Ureter (tissue), 1 donor: Measurements from ENCODE around the gene KCNAB1. TPM values are rescaled to one million over a fixed set of nuclear protein-coding genes. Genes with fewer than 3 reads are reported as not detected.
"Not testable (repeated sequence)": the region's sequence is repeated elsewhere in the genome, so short reads cannot be mapped to it uniquely, and the experiment has no call there.

Experiments used
- DNase-seq: peaks from one replicate; pipeline ENCODE4 v3.0.0-alpha.2; 2020; ENCODE audit warnings: low spot score
- total RNA-seq: library from RNA; stranded (reverse); gene quantifications from one replicate; pipeline ENCODE4 v1.2.4, GENCODE V29; 2023
- donor health status: DM: yes; HTN: yes; CAD: no.

The KCNAB1 gene
- total RNA-seq, 1 donor from 2014 or later, result 9.1 TPM

DNA sequence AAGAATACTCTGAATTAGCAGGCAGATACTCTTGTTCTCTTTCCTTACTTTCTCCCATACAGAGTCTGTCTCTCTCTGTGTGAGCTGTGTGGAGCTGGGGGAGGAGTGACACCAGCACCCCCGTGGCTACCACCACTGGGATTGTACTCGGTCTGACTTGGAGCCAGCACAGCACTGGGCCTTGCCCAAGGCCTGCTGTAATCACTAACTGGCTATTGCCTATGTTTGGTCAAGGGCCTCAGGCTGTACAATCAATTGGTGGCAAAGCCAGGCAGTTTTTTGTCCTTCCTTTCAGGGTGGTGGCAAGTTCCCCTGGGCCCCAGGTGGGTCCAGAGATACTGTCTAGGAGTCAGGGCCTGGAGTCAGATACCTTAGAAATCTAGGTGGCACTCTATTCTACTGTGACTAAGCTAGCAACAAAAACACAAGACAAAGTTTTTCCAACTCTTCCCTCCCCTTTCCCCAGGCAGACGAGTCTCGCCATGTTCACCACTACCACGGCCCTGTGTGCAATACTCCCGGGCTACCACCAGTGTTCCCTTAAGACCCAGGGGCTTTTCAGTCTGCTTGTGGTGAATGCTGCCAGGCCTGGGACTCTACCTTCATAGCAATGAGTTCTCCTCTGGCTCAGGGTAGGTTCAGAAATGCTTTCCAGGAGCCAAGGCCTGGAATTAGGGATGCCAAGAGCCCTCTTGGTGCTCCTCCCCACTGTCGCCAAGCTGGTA lies 151.8 kb downstream of the KCNAB1 start:
- no peak for DNase-seq

DNA sequence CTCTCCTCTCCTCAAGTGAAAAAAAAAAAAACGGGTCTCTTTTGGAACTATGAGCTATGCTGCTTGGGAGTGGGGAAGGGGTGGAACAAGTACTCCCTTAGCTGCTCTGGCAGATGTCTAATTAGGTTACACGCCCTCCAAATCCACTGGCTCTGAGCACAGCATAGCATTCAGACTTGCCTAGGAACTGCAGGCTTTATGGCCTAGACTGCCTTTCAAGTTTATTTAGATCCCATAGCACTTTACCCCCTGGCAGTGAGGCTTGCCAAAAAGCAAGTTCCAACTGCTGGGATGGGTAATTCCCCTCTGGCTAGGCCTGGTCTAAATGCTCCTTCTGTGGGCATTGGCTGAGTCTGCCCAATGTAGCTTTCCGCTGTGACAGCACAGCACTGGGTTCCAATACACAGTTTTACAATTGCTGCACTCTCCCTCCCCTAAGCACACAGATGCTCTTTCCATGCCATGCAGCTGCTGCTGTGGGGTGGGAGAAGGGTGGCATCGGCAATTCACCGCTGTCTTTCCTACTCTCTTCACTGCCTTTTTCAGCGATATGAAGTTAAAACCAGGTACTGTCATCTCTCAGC lies 152.8 kb downstream of the KCNAB1 start:
- no peak for DNase-seq

DNA sequence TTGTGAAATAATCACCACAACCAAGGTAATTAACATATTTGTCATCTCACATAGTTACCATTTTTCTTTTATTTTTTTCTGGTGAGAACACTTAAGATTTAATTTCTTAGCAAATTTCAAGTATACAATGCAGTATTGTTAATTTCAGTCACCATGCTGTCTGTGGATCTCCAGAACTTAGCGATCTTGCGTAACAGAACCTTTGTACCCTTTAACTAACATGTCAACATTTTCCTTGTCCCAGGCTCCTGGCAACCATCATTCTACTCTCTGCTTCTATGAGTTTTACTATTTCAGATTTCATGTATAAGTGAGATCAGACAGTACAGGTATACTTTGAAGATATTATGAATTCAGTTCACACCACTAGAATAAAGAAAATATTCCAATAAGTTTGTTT lies 154.4 kb downstream of the KCNAB1 start:
- no peak for DNase-seq

DNA sequence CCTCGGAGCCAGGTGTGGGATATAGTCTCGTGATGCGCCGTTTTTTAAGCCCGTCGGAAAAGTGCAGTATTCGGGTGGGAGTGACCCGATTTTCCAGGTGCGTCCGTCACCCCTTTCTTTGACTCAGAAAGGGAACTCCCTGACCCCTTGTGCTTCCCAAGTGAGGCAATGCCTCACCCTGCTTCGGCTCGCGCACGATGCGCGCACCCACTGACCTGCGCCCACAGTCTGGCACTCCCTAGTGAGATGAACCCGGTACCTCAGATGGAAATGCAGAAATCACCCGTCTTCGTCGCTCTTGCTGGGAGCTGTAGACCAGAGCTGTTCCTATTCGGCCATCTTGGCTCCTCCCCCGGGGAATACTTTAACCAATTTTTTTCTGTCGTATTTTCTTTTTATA lies 164.3 kb downstream of the KCNAB1 start:
- not testable (repeated sequence) for DNase-seq

DNA sequence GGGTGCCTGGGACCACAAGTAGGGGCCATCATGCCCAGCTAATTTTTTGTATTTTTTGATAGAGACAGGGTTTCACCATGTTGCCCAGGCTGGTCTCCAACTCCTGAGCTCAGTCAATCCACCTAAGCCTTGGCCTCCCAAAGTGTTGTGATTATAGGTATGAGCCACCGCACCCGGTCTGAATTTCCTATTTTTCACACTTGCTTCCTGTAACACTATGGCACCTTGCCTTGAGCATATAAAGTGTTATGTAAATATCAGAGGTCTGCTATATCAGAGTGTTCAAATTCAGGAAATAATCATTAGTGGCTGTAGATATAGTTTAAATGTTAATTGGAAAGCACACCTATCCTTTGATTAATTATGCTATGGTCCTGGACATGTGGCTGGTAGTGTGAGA lies 165.2 kb downstream of the KCNAB1 start:
- DNase-seq, result no peak

DNA sequence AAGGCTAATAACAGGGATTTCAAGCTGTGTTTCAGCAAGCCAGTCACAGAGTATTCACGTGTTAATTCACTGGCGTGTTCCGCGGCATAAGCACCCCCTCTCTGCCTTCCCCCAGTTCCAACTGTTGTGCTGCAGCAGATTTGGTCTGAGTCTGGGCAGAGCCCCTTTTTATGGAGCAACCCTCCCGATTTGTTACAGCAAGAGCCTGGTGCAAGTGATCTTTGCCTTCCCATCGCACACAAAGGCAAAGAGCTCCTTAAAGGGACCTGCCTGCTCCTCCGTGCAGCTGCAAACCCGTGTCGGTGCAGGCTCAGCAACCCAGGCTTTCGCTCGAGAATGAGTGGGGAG lies 170.5 kb downstream of the KCNAB1 start:
- no peak for DNase-seq

DNA sequence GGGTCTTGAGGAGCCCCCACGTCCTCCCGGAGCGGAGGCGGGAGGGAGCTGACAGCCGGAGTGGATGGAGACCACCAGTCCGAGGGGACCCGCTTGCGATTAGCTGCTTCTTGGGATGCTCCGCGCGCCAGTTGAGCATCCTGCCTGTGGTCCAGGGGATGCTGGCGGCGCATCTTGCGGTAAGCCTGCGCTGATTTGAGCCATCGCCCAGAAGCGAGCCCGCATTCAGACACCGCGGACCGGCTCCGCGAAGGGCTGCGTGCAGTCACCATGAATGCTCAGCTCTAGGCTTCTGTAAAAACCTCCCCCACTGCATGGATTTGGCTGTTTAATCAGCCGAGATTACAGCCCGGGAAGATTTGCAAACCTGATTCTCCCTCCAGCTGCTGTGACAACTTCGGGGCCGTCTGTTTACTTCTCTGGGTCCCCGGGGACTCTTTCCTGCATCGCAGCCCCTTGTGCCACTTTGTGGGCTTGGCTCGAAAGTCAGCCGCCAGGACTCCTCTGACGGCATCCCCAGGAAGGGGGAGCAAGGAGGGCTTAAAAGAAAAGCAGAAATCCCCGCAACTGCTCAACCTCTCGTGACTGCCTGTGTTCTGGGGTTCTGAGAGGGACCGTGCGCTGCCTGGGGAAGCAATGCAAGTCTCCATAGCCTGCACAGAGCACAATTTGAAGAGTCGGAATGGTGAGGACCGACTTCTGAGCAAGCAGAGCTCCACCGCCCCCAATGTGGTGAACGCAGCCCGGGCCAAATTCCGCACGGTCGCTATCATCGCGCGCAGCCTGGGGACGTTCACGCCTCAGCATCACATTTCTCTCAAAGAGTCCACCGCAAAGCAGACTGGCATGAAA lies 171.1 kb downstream of the KCNAB1 start:
- no peak for DNase-seq

DNA sequence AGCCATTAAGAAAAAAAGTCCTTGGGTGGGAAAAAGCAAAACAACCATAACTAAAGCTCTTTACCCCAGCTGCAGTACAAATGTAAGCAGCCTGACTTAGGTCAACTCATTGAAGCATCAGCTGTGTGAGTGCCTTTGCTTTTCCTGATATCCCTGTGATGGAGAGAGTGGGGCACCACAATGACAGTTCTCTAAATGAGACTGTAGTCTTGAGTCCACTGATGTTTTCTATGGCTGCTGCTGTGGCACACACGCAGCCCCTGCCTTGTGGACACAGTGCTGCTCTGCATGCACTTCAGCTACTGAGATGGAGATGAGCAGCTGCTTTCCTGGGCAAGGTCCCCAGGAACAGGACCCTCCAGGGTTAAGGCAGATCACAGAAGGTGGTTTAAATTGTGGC lies 173.2 kb downstream of the KCNAB1 start:
- DNase-seq, result no peak

DNA sequence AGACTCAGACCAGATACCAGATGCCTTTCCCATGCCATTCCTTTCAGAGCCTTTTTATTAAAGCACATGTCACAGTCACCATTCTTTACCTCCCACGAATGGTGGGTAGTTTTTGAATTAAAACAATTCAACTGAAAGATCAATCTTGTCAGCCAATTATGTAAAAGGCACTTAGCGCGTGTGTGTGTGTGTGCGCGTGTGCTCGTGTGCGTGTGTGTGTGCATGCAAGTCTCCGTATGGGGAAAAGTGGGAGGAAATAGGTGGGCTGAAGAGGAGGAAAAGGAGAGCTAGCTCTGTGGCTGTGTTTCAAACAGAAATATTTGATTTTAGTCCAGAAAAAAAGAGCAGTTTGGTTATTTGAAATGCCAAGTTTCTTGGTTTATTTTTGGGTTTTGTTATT lies 177.2 kb downstream of the KCNAB1 start:
- no peak for DNase-seq

DNA sequence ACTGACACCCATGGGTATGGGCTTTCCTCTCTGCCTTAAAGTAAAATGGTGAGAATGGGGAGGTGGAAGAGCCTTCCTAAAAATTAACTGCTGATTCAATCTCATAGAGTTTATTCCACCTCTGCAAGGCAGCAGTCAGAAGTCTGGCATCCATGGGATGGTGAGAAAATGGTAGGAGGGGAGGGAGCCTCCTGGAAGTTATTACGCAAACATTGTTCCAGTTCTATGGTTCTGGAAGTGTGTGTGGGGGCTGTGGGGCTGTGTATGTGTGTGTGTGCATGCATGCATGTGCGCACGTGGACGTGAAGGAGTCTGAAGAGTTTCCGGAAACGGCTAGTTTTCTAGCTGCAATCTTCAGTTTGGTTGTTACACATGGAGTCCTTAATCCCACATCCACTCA lies 177.6 kb downstream of the KCNAB1 start:
- no peak for DNase-seq

DNA sequence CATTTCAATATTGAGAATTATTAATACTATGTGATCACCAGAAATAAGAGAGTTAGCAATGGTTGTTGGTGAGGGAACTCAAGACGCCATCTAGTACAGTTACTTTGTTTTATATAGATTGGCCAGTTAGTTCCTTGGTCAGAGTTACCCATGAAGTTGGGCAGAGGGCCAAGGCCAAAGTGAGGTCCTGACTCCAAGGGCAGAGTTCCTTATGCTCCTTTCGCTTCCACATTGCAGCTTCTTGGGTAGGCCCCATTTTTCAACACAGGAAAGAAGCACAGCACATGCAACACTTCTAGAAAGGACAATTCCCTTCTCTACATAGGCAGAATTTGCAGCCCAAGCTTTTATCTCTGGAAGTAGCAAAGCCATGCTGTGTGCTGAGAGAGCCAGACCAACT lies 178.6 kb downstream of the KCNAB1 start:
- DNase-seq, result no peak

DNA sequence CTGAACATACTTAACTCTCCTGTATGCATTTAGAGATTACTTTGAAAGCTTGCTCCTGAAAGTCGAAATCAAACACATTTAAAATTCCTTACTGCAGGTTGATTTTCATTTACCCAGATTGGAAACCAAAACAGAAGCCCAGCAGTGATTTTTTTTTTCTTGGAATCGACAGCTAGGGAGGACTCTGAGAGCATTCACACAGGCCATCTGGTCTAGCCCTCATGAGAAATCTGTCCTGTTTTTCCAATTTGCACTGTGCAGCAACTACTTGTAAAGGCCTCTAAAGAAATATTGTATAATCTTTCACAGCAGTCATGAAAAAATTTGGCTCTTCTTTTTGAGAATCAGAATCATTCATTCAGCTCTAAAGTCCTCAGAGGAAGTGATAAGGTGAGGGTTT lies 179.2 kb downstream of the KCNAB1 start:
- DNase-seq, result no peak

DNA sequence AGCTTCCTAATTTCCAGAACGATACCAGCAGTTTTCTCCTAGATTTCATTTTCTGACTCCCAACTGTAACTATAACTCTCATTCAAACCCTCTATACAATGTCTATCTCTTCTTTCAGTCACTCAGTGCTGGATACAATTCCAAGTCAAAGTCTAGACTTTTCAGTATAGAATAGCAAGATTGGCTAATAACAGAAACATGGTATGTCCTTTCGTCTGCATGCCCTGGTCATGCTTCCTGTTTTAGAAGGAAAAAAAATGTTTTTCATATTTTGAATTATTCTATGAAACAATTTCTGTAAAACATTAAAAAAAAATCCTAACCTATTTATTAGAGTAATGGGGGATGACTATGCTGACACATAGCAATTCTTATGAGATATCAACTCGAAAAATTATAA lies 180.0 kb downstream of the KCNAB1 start:
- no peak for DNase-seq

DNA sequence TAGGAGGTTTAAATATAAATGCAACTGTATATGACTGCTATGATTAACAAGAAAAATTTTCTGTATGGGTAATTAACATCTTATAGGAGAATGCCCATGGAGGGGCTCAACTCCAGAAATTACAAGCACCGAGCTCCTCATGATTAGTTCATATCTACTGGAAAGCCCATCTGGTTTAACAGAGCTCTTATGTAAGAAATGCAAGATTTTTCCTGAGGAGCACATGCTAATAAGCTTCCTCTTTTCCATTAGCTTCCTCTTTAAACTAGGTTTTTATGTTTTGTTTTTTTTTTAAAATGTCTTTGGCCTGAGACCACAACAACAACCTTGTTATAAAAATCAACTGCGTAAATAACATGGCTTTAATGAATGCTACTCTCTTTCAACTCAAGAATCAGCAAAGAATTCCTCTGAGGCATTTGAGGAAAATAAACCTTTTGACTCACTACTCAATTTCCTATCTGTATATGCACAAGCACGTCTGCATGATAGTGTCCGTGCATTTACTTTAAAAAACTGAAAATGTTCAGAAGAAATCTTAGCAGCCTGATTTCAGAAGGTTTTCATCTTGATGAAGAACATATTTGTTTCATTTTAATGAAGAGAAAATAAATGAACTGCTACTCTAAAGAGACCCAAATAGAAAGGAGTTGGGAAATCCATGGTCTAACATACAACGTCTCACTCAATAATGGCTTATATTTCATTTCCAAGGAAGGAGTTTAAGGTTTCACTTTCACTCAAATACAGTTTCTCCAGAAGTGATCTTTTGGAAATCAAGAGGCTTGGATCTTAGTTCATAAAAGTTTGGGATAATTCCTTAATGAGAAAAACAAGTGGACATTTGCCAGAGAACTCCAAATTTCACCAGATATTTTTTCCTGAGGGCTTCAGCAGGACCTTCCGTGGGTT lies 180.8 kb downstream of the KCNAB1 start:
- DNase-seq, result no peak

DNA sequence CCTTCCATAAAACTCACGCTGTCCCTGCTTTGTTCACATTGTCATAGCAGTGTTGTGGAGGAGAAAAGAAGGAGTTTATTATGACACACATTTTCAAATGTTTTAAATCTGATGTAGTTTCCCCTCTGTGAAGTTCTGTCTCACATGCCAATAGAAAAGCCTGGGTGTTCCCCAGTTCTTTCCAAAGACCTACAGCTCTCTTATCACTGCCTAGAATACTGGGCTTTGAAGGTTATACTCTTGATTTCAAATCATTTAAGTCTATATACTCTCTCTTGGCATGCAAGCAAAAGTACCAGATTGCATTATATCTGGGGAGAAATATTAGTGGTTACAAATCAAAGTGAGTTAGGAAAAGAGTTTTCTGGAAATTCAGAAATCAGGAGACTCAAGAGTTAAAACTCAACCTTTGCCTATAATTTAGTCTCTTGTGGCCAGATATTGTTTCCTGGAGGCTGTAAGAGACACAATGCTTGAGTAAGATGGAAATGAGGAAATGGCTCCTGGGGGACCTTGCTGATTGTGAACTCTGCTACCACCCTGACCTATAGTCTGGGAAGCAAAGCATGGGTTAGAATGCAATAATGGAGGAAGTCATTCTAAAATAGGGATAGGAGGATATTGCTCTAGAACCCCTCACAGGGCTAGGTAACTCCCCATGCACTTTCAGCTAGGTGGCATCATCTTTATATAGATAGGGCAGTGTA lies 182.8 kb downstream of the KCNAB1 start:
- no peak for DNase-seq

DNA sequence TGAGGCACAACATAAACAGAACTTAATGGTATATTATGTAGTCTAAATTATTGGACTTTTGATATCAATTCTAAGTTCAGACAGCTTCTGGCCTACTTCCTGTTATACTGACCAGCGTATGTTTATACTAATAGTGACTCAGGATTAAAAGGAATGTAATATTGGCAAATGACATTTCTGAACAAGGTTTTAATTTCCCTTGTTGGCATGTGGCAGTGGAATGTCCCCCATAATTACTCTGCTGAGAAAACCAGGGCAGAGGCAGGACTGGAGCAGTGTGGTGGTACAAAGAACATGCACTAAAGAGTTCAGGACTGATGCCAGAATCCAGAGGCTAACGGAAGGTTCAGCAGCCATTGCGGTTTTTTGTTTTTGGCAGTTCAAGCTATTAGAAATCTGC lies 184.0 kb downstream of the KCNAB1 start:
- DNase-seq, result no peak

DNA sequence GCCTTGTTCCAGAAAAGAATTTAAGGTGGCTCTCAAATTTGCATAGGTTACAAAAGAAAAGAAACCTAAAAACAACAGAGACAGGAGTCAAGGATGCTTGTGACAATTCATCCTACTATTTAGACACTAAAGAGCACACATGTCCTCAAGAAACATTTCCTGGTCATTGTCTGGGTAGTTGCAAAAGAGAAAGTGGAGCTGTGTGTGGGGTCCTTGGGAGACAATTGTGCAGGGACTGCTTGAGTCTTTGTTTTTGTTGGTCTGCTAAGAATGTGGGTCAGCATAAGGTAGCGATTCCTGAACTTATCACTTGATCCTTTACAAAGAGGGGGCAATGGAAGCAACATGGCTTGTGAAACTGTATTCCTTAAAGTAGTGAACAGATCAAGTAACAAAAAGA lies 185.3 kb downstream of the KCNAB1 start:
- no peak for DNase-seq

DNA sequence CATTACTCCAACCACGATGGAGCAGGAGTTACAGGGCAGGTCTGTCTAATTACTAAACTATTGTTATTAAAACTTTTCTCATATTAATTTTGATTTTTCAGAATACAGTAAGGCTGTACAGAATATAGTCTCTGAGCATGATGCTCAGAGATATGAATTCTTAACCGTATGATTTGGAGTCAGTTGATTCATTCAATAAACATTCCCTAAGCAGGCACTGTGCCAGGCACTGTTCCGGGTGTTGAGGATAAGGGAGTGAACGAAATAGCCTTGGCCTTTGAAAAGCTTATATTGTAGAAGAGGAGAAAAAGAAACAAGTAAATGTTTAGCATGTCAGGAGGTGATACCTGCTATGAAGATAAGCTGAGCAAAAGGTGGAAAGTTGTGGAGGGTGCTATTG lies 187.3 kb downstream of the KCNAB1 start:
- DNase-seq, result peak; percentile 63

DNA sequence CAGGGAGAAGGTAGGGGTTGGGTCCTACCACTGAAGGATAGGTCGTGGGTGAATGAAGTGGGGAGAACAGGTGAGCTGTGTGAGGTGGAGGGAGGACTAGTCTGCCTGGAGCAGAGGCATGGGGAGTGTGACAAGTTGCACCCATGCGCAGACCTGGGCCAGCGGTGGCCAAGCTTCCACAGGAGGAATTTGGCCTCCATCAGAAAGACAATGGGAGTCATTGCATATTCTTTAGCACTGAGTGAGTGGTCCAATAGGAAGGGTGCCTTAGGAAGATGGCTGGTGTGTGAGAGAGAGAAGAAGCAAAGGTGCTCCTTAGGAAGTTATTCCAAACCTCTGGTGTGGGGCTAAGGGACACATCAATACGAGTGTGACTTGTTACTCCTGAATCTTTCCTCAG lies 191.1 kb downstream of the KCNAB1 start:
- no peak for DNase-seq

DNA sequence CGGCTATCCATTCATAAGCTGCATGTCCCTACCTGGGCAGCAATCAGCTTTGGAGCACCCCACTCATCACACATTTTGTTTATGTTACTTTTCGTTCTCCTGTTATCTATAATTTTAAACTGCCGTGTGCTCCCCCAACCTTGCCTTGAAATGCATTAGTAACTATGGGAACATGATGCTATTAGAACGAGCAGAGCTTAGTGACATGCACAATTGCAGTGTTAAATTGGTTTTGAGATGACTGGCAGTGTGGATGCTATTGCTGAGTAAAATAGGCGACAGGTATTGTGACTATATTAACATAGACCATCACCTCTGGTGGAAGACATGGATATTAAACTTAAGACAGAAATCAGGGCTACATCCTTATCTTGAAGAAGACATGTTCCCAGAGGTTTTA lies 191.6 kb downstream of the KCNAB1 start:
- DNase-seq, result no peak

DNA sequence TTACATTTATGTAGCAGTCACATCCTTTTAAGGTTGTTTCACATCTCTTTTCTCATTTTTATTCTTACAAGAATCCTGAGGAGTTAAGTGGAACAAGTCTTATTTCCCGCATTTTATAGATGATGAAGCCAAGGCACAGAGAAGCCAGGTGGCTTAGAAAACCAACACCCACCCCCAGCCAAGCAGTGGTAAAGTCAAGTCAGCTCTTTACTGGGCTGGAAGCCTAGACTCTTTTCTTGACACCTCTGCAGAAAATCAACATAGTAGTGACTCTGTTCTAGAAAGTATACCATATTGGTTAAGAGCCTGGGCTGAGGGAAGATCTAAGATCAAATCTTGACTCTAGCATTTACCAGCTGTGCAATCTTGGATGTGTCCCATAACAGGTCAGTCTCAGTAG lies 195.7 kb downstream of the KCNAB1 start:
- DNase-seq, result no peak
